ENCODE data around the gene TKTL2.

The TKTL2 gene, protein sequence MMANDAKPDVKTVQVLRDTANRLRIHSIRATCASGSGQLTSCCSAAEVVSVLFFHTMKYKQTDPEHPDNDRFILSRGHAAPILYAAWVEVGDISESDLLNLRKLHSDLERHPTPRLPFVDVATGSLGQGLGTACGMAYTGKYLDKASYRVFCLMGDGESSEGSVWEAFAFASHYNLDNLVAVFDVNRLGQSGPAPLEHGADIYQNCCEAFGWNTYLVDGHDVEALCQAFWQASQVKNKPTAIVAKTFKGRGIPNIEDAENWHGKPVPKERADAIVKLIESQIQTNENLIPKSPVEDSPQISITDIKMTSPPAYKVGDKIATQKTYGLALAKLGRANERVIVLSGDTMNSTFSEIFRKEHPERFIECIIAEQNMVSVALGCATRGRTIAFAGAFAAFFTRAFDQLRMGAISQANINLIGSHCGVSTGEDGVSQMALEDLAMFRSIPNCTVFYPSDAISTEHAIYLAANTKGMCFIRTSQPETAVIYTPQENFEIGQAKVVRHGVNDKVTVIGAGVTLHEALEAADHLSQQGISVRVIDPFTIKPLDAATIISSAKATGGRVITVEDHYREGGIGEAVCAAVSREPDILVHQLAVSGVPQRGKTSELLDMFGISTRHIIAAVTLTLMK

DNA sequence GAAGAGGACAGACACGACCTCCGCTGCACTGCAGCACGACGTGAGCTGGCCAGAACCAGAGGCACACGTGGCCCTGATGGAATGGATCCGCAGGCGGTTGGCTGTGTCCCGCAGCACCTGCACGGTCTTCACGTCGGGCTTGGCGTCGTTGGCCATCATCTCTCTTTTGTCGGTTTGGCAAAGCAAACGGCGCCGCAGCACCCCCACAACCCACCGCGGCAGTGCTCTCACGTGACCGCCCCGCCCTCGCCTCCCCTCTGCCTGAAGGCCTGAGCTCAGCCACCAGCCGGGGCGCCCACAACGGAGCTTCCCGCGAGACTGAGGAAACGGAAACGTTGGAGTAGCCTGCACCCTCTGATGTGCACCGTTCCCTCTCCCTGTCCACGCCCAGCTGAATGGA lies at the start of gene TKTL2:
TSS of gene TKTL2 (minus strand) at position 179 of the 400 bp plus-strand sequence. CDS start at position 159, 20 bp downstream.
- DNase-seq: no peak

DNA sequence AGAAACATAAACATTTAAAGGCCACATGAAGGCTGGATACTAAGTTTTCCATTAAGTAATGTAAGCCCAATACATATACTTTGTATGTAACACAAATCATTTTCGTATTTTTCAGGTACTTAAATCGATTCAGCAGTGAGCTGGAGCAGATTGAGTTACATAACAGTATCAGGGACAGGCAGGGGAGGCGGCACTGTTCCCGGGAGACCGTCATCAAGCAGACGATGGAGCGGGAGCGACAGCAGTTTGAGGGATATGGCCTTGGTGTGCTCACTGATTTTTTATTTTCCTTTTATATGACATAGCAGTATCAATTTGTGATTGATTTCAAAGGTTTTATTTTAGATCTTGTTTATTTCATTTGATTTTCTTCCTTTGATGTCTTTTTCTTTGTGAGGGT lies 41.6 kb upstream of the TKTL2 start:
- no peak for DNase-seq

DNA sequence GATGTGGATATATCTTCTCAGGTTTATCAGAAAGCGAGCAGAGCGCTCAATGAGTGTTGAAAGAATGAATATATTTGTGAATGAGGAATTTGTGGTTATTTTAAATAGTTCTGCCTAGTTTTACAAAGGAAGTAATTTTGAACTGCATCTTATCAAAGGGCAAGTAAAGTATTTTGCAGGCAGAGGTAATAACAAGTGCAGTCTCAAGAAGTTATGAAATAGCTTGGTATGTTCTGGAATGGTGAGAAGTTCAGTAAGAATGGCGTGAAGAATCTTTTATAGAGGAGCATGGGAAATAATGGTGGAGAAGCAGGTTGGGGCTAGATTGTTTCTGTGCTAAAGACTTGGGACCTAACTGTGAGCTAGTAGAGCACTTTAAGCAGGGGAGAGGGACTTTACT lies 31.8 kb upstream of the TKTL2 start:
- no peak for DNase-seq

DNA sequence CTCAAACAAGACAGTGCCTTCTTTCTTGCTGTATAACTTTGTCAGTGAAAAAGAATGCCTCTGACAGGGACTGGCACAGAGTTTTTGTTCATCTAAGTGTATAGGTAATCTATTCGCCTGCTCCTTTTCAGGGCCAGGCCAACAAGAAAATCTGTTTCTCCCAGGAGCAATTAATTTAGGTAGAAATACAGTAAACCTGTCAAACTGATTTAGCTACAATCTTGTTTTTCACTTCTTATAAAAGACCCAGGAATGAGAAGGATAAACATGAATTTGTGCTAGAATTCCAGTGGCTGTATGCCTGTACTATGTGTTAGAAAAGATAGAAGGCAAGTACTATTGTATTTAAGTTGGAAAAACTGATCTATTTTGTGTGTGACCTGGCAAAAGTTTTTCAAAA lies 27.0 kb upstream of the TKTL2 start:
- no peak for DNase-seq

DNA sequence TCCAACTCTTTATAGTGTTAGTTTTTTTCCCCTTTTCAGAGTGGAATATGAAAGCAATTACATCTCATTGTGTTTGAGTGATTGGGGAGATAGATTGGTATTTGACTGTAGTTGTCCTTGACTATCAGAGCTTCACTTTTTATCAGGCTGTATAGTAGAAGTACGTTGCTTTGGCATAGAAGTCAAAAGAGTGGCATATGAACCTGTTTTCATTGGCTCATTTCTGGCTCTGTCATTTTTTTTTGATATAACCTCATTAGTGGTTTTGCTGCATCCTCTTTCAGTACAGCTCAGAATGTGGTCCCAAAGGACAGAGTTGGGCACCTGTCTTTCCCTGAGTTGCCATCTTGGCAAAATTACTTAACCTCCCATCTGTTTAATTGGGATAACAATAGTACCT lies 22.3 kb upstream of the TKTL2 start:
- DNase-seq: peak; percentile 42

DNA sequence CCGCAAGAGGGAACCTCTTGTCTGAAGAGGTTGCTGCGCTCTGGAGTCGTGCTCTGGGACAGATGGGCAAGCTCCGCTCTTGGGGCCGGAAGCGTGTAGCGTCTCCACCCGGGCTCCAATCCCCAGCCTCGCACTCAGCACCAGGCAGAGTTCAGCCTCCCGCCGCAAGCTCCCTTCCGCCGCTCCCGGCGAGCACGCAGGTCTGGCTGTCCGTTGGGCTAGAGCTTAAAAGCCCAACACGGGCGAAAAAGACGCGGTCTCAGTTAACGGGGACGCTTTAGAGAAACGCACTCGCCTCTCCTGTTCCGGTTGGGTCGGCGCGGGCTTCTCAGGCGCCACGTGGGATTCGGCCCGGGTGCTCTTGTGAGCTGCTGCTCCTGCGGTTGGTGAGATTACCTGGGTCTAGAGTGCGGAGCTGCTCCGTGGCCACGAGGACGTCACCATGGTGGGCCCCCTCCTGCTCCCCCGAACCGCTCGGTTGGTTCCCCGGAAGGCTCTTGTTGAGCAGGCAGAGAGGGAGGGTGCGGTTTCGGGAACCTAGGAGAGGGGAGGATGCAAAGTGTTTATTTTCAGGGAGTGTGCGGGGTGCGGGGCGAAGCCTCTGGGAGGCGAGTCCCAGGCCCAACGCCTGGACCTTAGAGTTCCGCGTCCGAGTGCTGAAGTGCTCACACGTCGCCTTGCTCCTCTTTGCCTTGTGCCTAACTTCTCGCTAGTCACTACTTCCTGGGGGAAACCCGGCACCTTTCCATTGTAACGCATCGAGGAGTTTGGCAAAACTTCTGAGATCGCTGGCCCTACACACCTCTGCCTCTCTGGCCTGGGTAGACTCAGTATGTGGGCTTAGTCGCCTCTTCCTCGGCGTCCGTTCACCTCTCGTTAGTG lies 21.0 kb upstream of the TKTL2 start, which contains the start of gene TMA16:
TSS of gene TMA16 (plus strand) at position 331 of the 882 bp plus-strand sequence. CDS start at position 443, 112 bp downstream.
- DNase-seq: peak; percentile 95

DNA sequence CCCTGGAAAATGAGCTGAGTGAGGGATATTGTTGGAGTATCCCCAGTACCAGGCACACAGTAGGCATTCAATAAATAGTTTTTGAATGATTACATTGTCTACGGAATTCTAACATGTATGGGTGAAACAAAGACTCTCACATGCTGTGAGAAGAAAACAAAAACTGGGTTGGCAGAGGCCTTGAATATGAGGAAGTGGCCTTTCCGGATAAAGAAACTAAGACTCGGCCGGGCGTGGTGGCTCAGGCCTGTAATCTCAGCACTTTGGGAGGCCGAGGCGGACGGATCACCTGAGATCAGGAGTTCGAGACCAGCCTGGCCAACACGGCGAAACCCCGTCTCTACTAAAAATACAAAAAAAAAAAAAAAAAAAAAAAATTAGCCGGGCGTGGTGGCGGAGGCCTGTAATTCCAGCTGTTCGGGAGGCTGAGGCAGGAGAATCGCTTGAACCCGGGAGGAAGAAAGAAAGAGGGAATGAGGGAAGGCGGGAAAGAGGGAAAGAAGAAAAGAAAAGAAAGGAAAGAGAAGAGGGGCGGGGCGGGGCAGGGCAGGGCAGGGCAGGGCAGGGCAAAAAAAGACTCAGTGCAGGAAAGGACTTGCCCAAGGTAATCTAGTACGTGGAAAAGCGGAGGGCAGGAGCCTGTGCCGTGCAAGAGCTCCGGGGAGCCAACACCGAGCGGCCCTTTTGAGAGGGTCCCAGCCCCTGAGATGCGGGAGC lies 20.2 kb upstream of the TKTL2 start:
- no peak for DNase-seq

DNA sequence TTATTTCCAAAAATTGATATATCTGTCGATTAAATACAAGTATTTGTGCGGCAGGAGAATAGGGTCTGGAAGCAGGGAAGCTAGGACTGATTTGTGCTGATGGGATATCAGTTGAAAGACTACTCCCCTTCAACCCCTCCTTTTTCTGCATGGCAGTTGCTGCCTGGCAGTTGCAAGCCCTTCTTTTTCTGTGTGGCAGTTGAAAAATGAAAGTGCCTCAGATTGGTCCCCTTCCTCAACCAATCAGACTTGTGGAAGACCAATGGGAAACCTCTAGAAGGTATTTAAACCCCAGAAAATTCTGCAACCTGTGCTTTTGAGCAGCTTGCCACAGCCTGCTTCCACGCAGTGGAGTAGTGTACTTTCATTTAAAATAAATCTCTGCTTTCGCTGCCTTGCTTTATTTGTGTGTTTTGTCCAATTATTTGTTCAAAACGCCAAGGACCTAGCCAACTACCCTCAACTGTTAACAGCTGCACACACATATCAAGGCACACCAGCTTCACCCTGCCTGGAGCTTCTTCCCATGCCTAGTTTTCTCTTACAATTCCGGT lies 19.5 kb upstream of the TKTL2 start:
- DNase-seq: peak; percentile 20

DNA sequence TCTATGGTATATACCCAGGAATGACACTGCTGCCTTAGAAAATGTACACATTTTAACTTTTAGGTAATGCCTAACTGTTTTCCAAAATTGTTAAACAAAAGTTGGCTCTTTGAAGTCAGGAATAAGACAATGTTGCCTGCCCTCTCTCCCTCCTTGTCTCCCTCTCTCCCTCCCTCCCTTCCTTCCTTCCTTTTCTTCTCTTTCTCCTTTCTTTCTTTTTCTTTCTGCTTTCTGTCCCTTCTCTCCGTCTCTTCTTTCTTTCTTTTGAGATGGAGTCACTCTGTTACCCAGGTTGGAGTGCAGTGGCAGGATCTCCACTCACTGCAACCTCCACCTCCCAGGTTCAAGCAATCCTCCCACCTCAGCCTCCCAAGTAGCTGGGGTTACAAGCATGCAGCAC lies 16.4 kb upstream of the TKTL2 start:
- DNase-seq: no peak

DNA sequence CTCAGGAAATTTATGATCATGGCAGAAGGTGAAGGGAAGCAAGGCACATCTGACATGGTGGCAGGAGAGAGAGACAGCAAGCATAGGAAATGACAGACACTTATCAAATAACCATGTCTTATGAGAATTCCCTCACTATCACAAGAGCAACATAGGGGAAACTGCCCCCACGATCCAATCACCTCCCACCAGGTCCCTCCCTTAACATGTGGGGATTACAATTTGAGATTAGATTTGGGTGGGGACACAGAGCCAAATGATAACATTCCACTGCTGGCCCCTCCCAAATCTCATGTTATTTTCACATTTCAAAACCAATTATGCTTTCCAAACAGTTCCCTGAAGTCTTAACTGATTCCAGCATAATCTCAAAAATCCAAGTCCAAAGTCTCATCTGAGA lies 12.8 kb upstream of the TKTL2 start:
- no peak for DNase-seq

DNA sequence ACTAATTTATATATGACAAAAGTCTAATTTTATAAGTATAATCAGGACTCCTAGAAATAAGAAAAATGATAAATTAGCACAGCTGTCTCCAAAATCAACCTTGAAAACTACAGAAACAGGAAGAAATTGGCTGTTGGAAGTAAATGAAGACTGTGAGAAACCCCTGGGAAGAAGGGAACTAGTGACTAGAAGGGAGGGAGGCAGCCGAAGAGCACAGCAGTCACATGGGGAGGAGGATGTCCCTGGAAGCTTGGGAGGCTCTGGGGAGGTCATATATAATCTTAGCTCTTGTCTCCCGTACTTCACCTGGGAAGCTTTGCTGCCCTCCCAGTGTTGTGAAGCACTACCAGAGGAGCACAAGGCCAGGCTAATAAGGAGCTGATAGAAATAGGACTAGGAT lies 12.0 kb upstream of the TKTL2 start:
- no peak for DNase-seq

DNA sequence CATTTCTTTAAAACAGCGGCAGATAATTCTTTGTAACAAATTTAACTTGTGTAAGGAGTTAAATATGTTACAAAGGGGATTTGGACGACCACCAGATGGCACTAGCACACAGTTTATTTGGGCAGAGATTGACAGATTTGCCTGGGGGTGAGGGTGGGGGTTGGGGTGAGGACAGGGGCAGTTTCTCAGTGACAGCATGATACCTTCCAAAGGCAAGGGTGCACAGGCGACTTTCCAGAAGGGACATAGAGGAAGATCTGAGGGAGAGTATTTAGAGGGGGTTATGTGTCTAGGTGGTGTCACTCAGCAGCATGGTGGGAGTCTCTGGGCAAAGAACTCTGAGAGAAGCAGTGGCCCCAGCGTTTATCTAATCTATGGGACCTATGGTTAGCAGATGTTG lies 11.4 kb upstream of the TKTL2 start:
- DNase-seq: peak; percentile 60

DNA sequence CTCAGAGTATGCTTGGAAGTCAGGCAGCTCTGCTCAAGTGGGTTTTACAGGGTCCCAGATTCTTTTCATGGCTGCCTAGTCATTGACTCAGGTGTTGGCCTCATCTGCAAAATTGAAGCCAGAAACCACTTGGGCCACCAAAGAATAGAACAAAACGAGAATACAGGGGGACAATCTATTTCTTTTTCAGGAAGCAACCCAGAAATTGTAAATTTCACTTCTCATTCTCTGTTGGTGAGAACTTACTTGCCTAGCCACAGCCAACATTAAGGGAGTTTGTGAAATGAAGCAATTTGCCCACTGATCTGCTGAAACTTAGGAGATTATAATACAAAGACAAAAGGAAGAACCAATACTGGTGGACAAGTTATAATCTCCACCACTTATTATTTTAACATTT lies 8.6 kb upstream of the TKTL2 start:
- DNase-seq: no peak

DNA sequence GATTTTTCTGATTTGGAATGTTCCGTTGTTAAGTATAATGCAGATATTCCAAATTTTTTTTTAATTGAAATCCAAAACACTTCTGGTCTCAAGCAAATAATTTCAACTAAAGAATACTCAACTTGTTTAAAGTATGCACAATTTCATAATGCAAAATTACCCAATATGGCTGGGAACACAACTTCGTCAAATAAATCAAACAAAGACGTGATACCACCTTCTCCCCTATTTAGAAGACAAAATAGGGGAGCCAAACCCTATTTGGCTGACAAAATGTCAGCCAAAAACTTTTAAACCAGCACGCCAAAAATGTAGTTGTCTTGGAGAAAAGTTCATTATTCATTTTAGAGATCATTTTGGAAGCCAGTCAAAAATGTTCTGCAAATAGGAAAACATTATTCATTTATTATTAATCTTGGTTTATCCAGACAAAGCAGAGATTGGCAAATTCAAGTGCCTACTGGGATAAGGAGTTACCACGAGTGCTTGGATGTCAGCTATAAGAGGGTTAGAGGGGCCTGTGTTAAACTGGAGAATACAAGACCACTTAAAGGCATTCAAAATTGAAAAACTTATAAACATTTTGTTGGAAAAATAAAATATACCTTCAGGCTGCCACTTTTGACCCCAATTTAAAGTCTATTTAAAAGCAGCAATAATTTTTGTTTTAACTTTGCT lies 3.3 kb upstream of the TKTL2 start:
- no peak for DNase-seq

DNA sequence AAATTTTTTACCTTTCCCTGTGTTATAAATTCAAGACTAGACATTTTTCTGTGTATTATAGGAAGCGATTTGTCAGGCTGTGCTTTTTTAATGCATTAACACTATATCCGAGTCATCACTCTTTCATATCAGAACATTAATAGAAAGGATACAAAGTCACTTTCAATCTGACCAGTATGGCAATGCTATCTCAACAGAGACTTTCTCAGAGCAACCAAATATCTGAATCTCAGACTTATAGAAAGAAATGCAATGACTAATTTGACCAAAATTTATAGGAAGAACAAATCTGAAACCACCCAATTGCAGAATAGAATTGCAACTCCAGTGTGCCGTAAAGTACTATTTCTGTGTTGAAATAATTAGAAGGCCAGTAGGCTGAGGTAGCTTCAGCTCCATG lies 473 bp upstream of the TKTL2 start:
- no peak for DNase-seq

DNA sequence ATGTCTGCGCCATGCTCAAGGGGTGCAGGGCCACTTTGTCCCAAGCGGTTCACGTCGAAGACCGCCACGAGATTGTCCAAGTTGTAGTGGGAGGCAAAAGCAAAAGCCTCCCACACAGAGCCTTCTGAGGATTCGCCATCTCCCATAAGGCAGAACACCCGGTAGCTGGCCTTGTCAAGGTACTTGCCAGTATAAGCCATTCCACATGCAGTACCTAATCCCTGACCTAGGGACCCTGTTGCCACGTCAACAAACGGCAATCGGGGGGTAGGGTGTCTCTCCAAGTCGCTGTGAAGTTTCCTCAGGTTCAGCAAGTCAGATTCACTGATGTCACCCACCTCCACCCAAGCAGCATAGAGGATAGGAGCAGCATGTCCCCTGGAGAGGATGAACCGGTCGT lies 424 bp downstream of the TKTL2 start:
- no peak for DNase-seq

DNA sequence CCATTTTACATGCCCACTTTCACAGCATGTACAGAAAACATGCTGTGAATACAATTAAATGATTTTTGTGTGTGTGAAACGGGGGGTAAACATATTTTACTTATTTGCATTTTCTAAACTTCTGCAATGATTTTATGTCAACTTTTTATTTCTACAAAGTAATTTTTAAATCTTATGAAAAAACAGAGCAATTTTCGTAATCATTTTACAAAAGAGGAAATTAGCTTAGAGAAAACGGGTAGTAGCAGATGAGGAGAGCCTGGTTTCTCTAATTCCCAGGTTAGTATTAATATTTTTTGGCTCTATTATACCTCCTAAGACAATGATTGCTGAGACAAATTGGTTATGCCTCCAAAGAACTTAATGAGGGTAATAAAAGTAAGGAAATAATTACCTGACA lies 3.2 kb downstream of the TKTL2 start:
- no peak for DNase-seq

DNA sequence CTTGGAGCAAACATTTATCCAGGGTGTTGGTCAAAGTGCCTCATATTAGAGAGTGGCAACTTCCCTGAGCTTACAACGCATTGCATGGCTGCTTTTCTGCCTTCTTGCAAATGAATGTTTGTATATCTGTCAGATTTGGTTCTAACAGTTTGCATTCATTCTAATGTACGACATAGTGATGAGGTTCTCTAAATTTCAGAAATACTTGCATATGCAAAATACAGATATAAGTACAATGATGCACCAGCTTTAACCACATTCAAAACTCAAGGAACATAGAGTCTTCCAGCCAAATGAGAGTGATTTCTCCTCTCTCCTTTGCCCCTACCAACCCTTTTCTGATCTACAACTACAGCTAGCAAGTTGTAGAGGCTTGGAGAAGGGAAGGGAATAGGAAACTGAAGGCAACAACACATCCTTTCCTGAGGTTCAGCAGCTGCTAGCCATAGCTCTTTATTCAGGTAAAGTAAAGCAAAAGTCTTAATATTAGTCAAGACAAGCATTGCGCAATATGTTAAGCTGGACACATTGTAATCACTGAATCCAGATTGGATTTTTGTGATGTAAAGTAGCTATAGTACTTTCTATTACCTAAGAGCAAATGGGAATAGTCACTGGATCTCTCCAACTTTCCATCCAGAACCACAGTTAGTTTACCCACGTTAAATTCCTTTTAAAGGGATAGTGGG lies 6.3 kb downstream of the TKTL2 start:
- no peak for DNase-seq

DNA sequence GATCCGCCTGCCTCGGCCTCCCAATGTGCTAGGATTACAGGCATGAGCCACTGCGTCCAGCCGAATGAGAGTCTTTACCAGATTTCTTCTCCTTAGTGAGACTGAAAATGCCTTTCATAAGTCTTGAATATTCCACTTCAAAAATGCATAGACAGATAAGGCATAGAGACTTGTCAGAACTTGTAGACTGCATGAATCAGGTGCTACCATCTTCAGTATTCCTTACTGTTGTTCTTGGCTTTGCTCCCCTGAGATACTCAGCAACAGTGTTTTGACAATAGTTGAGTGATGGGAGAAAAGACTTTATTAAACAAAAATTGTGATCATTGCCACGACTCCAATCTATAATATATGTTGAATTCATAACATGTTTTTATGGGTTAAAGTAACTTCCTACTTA lies 11.0 kb downstream of the TKTL2 start:
- no peak for DNase-seq

DNA sequence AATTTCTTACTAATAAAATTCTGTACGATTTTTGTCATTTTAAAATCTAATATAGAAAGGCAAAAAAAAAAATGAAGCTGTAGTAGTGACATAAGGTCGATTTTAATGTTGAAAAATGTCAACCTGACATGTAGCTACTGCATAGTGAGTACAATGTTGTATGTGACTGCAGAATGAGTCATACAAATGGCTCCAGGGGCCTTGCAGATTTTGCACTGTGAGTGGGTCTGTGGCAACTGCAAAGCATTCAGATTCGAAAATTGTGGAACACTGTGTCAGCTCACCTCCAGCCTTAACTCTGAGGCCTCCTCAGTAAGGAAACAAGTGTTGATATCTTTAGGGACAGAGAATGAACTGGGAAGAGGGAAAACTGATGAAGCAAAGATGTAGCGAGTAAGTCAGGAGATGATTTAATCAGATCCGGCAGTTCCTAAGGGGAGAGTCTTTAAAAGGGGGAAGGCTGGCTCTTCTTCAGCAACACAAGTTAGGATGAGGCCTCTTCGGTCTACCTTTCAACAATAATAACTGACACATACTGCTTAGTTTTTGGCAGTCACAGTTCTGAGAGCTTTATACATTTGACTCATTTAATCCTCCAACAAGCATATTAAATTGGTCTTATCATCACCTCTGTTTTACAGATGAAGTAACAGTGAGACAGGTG lies 24.9 kb downstream of the TKTL2 start:
- DNase-seq: no peak

DNA sequence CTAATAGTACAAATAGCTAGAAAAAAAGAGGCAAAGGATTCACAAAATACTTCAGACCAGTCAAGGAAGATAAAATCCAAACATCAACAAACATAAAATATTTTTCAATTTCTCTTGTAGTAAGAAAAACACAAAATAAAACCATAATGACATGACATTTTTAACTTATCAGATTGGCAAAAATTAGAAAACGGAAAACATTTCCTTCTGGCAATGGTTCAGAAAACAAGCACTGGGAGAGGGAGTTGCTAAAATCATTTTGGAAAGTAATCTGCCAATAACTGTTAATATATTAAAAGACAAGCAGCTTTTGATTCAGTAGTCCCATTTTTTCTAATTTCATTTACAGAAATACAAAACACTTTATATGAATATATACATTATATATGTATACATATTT lies 26.1 kb downstream of the TKTL2 start:
- no peak for DNase-seq
